Muscle layer of colon (tissue), 2 donors: ENCODE measurements around the gene GAL3ST3.
"Not testable (repeated sequence)": the region's sequence is repeated elsewhere in the genome, so short reads cannot be mapped to it uniquely, and the experiment has no call there.

ENCODE experiments used
- H3K27ac ChIP-seq: one replicate; pipeline ENCODE4 v1.7.0; 2013; ENCODE audit warnings: low read depth, mild to moderate bottlenecking, low read length, moderate library complexity
- H3K27me3 ChIP-seq, 2 donors: one replicate each; pipeline ENCODE4 v1.7.0; 2013; ENCODE audit warnings: low read length in 2 of 2, mild to moderate bottlenecking in 2 of 2; ENCODE audit not compliant: insufficient read depth in 2 of 2, control insufficient read depth in 1 of 2
- H3K36me3 ChIP-seq: one replicate; pipeline ENCODE4 v1.7.0; 2013; ENCODE audit warnings: mild to moderate bottlenecking, low read length; ENCODE audit not compliant: insufficient read depth
- H3K4me1 ChIP-seq: one replicate; pipeline ENCODE4 v1.7.0; 2013; ENCODE audit warnings: mild to moderate bottlenecking, low read length; ENCODE audit not compliant: insufficient read depth
- H3K4me3 ChIP-seq, 2 donors: one replicate each; pipeline ENCODE4 v1.7.0; 2013; ENCODE audit warnings: low read length in 2 of 2, low read depth in 1 of 2, mild to moderate bottlenecking in 1 of 2, moderate library complexity in 1 of 2
- H3K9ac ChIP-seq: one replicate; pipeline ENCODE4 v1.7.0; 2013; ENCODE audit warnings: low read length
- H3K9me3 ChIP-seq: one replicate; pipeline ENCODE4 v1.7.0; 2013; ENCODE audit warnings: mild to moderate bottlenecking, low read length
- donor health status: abdominal sarcoma.
- donor health status: Adenocarcinoma of cecum.

GAL3ST3 gene

GRCh38 chr11:66037327-66037726 is 11.6 kb downstream of the GAL3ST3 start:
- Histone ChIP-seq H3K36me3 (no peaks in the 10 kb centered on the region), H3K4me3 (no peak overlapping the region), H3K27me3 (no peaks in the 10 kb centered on the region), H3K9ac (no peak overlapping the region), H3K9me3 (no peaks in the 10 kb centered on the region), H3K27ac (no peak overlapping the region), H3K4me1 (no peaks in the 10 kb centered on the region)

GRCh38 chr11:66036334-66036710 is 12.6 kb downstream of the GAL3ST3 start:
- H3K27me3 ChIP-seq = no peaks in the 10 kb centered on the region

GRCh38 chr11:66035653-66036333 is 13.2 kb downstream of the GAL3ST3 start:
- Histone ChIP-seq H3K4me1 (no peaks in the 10 kb centered on the region), H3K9ac (no peak overlapping the region), H3K4me3 (no peak overlapping the region), H3K27ac (no peak overlapping the region), H3K9me3 (no peaks in the 10 kb centered on the region), H3K36me3 (no peaks in the 10 kb centered on the region), H3K27me3 (no peaks in the 10 kb centered on the region)

More at GRCh38 chr11:66036334-66036710, 12.6 kb downstream of the GAL3ST3 start:
- Histone ChIP-seq H3K27ac (no peak overlapping the region), H3K4me3 (no peak overlapping the region), H3K4me1 (no peaks in the 10 kb centered on the region), H3K9ac (no peak overlapping the region), H3K9me3 (no peaks in the 10 kb centered on the region), H3K36me3 (no peaks in the 10 kb centered on the region)

- no peaks in the 10 kb centered on the region for H3K4me1 ChIP-seq
- H3K9ac ChIP-seq = no peak overlapping the region
- H3K27me3 ChIP-seq = no peaks in the 10 kb centered on the region
- no peaks in the 10 kb centered on the region for H3K36me3 ChIP-seq
- H3K4me3 ChIP-seq = no peak overlapping the region
- H3K9me3 ChIP-seq = no peaks in the 10 kb centered on the region
- H3K27ac ChIP-seq = no peak overlapping the region
These were observed 15.8 kb downstream of the GAL3ST3 start for GRCh38 chr11:66032957-66033735.

GRCh38 chr11:66026017-66026529 is 22.9 kb downstream of the GAL3ST3 start, which contains the start of gene CATSPER1:
TSS of gene CATSPER1 (minus strand) at chr11:66026479. CDS start at chr11:66026379, 100 bp downstream.
- Histone ChIP-seq H3K36me3 (no peaks in the 10 kb centered on the region), H3K4me3 (no peak within 1 kb of the TSS), H3K27ac (no peak within 1 kb of the TSS), H3K9me3 (no peaks in the 10 kb centered on the region), H3K27me3 (peaks cover 0 to 10% of the 10 kb centered on the region in 2 donors), H3K4me1 (no peaks in the 10 kb centered on the region), H3K9ac (no peak within 1 kb of the TSS)

GRCh38 chr11:66023186-66023440 is 25.8 kb downstream of the GAL3ST3 start:
- not testable (repeated sequence) for H3K9ac ChIP-seq, H3K36me3 ChIP-seq, H3K9me3 ChIP-seq, H3K27me3 ChIP-seq, H3K27ac ChIP-seq, H3K4me3 ChIP-seq, H3K4me1 ChIP-seq

- H3K36me3 ChIP-seq = no peaks in the 10 kb centered on the region
- peak overlapping the region; percentile 21 to 35 for H3K4me3 ChIP-seq
- H3K27me3 ChIP-seq = peaks cover 0 to 10% of the 10 kb centered on the region in 2 donors
- no peaks in the 10 kb centered on the region for H3K9me3 ChIP-seq
- H3K9ac ChIP-seq = no peak overlapping the region
- H3K27ac ChIP-seq = no peak overlapping the region
- H3K4me1 ChIP-seq = no peaks in the 10 kb centered on the region
These were observed 26.4 kb downstream of the GAL3ST3 start for GRCh38 chr11:66022401-66023185.

- Histone ChIP-seq H3K9ac (no peak overlapping the region), H3K4me3 (no peak overlapping the region), H3K27ac (no peak overlapping the region), H3K27me3 (peaks cover 0 to 10% of the 10 kb centered on the region in 2 donors), H3K4me1 (no peaks in the 10 kb centered on the region), H3K36me3 (no peaks in the 10 kb centered on the region), H3K9me3 (no peaks in the 10 kb centered on the region)
These were observed 28.2 kb downstream of the GAL3ST3 start for GRCh38 chr11:66020618-66021357.

GRCh38 chr11:66020212-66020611 is 28.7 kb downstream of the GAL3ST3 start:
- no peaks in the 10 kb centered on the region for H3K36me3 ChIP-seq
- peaks cover 0 to 10% of the 10 kb centered on the region in 2 donors for H3K27me3 ChIP-seq
- H3K27ac ChIP-seq = no peak overlapping the region
- no peak overlapping the region for H3K9ac ChIP-seq
- no peak overlapping the region for H3K4me3 ChIP-seq
- no peaks in the 10 kb centered on the region for H3K4me1 ChIP-seq
- H3K9me3 ChIP-seq = no peaks in the 10 kb centered on the region

- Histone ChIP-seq H3K36me3 (no peaks in the 10 kb centered on the region), H3K4me3 (no peak overlapping the region), H3K27me3 (peaks cover 10 to 11% of the 10 kb centered on the region in 2 donors), H3K27ac (no peak overlapping the region), H3K9ac (no peak overlapping the region), H3K4me1 (no peaks in the 10 kb centered on the region), H3K9me3 (no peaks in the 10 kb centered on the region)
These were observed 31.6 kb downstream of the GAL3ST3 start for GRCh38 chr11:66017321-66017720.

GRCh38 chr11:66016793-66017177 is 32.2 kb downstream of the GAL3ST3 start:
- Histone ChIP-seq H3K9me3 (no peaks in the 10 kb centered on the region), H3K9ac (no peak overlapping the region), H3K27ac (no peak overlapping the region), H3K27me3 (peaks cover 11 to 15% of the 10 kb centered on the region in 2 donors), H3K4me3 (no peak overlapping the region), H3K4me1 (peaks cover under 1% of the 10 kb centered on the region), H3K36me3 (no peaks in the 10 kb centered on the region)
